GM21619 (cell line): Measurements from ENCODE around the gene CDNF.

ENCODE experiments used
- ATAC-seq: cut with Tn5 transposase; IDR thresholded peaks from one replicate; pipeline ENCODE4 v1.9.1; 2021; ENCODE audit not compliant: unreplicated experiment

The CDNF gene

GRCh38 chr10:14800397-14800796, 37.4 kb downstream of the CDNF start:
- ATAC-seq, result no peak

- ATAC-seq, result no peak
Measured at GRCh38 chr10:14798636-14799035, 39.2 kb downstream of the CDNF start.

- ATAC-seq, result no peak
Measured at GRCh38 chr10:14787938-14788337, 49.9 kb downstream of the CDNF start.

- ATAC-seq, result no peak
Measured at GRCh38 chr10:14784459-14785055, 53.3 kb downstream of the CDNF start.

GRCh38 chr10:14782691-14783363, 55.0 kb downstream of the CDNF start:
- no peak for ATAC-seq

GRCh38 chr10:14781763-14782162, 56.1 kb downstream of the CDNF start:
- no peak for ATAC-seq

GRCh38 chr10:14779001-14779651, 58.7 kb downstream of the CDNF start:
- ATAC-seq, result no peak

GRCh38 chr10:14776546-14776945, 61.3 kb downstream of the CDNF start:
- no peak for ATAC-seq

- no peak for ATAC-seq
Measured at GRCh38 chr10:14775656-14776055, 62.2 kb downstream of the CDNF start.

- ATAC-seq, result no peak
Measured at GRCh38 chr10:14774797-14775196, 63.0 kb downstream of the CDNF start, which contains the start of gene FAM107B. TSS of gene FAM107B (minus strand) at chr10:14774897. CDS start at chr10:14774663, 234 bp downstream.

GRCh38 chr10:14774214-14774580, 63.6 kb downstream of the CDNF start:
- ATAC-seq, result no peak

GRCh38 chr10:14773551-14774213, 64.2 kb downstream of the CDNF start:
- no peak for ATAC-seq

- ATAC-seq, result no peak
Measured at GRCh38 chr10:14772399-14772798, 65.4 kb downstream of the CDNF start.

GRCh38 chr10:14770927-14771326, 66.9 kb downstream of the CDNF start:
- no peak for ATAC-seq
